Left ventricle myocardium inferior (tissue), 1 donor: Measurements from ENCODE around the gene GOLGB1. TPM values are rescaled to one million over a fixed set of nuclear protein-coding genes. Genes with fewer than 3 reads are reported as not detected.

ENCODE experiments used
- DNase-seq: peaks from one replicate; pipeline ENCODE4 v3.0.0-alpha.2; 2020
- H3K27ac ChIP-seq: fragments of 200-600 bp; replicated peaks from 2 replicates; pipeline ENCODE4 v1.8.0; 2021
- H3K27me3 ChIP-seq: fragments of 200-600 bp; 2 replicates; pipeline ENCODE4 v1.8.0; 2021; ENCODE audit warnings: low read depth
- H3K36me3 ChIP-seq: fragments of 200-600 bp; 2 replicates; pipeline ENCODE4 v1.8.0; 2021
- H3K4me1 ChIP-seq: fragments of 200-600 bp; 2 replicates; pipeline ENCODE4 v1.8.0; 2021
- H3K4me3 ChIP-seq: fragments of 200-600 bp; 2 replicates; pipeline ENCODE4 v1.8.0; 2021; ENCODE audit warnings: mild to moderate bottlenecking, moderate library complexity
- H3K9me3 ChIP-seq: fragments of 200-600 bp; replicated peaks from 2 replicates; pipeline ENCODE4 v1.8.0; 2021
- intact Hi-C: fragments of 100-400 bp; cut with micrococcal nuclease; formaldehyde crosslinking; loops from one replicate; pipeline ENCODE4 v1.11.0; 2022
- total RNA-seq: library from RNA; stranded (reverse); fragmentation: NEBNext Ultra II Directional; extraction: Animal tissue kit (Norgen Biotek cat#: 25700); gene quantifications from one replicate; pipeline ENCODE4 v1.2.1, GENCODE V29; 2021
- TF ChIP-seq, protein P1 (sequence below): fragments of 200-600 bp; IDR thresholded peaks from 2 replicates; pipeline ENCODE4 v1.8.0; 2021; ENCODE audit warnings: antibody characterized with exemption, mild to moderate bottlenecking, borderline replicate concordance
- donor health status: DM: no; HTN: yes; CAD: no; lungs with severe emphysema.

GOLGB1 gene
- total RNA-seq, 1 donor from 2014 or later: 56.1 TPM

GRCh38 chr3:121645054-121645453, 104.5 kb downstream of the GOLGB1 start:
- Histone ChIP-seq H3K36me3 (no peaks in the 10 kb centered on the region), H3K9me3 (peaks cover 9% of the 10 kb centered on the region), H3K4me1 (peaks cover 17% of the 10 kb centered on the region), H3K27me3 (no peaks in the 10 kb centered on the region), H3K4me3 (no peak overlapping the region), H3K27ac (no peak overlapping the region)
- intact Hi-C loops: no loop called here
- TF ChIP-seq, protein P1, sequence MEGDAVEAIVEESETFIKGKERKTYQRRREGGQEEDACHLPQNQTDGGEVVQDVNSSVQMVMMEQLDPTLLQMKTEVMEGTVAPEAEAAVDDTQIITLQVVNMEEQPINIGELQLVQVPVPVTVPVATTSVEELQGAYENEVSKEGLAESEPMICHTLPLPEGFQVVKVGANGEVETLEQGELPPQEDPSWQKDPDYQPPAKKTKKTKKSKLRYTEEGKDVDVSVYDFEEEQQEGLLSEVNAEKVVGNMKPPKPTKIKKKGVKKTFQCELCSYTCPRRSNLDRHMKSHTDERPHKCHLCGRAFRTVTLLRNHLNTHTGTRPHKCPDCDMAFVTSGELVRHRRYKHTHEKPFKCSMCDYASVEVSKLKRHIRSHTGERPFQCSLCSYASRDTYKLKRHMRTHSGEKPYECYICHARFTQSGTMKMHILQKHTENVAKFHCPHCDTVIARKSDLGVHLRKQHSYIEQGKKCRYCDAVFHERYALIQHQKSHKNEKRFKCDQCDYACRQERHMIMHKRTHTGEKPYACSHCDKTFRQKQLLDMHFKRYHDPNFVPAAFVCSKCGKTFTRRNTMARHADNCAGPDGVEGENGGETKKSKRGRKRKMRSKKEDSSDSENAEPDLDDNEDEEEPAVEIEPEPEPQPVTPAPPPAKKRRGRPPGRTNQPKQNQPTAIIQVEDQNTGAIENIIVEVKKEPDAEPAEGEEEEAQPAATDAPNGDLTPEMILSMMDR: no peak
- no peak for DNase-seq

DNA sequence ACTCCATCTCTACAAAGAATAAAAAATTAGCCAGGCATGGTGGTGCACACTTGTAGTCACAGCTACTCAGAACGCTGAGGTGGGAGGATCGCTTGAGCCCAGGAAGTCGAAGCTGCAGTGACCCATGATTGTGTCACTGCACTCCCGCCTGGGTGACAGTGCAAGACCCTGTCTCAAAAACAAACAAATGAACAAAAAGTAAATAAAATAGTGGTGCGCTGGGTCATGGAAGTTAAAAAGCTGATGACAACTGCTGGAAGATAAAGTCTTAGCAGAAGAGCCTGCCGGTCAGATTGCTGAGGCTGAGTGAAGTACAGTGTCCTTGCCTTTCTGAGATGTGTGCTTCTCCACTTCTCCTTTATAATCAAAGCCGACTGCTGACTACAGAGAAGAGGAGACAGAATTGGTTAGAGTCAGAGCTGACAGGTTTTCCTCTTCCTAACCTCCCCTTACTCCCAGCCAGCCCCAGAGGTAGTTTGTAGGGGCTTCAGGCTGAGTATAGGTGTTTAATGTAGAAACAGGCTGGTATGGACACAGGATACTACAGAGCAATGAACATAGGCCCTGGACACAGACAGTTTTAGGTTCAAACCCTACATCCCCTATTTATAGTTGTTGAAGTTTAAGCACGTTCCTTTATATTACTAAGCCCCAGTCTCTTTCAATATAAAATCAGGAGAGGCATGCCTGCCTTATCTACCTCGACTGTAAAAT, 106.8 kb downstream of the GOLGB1 start:
- Histone ChIP-seq H3K4me1 (peaks cover 3% of the 10 kb centered on the region), H3K4me3 (no peak overlapping the region), H3K9me3 (no peaks in the 10 kb centered on the region), H3K36me3 (no peaks in the 10 kb centered on the region), H3K27ac (no peak overlapping the region), H3K27me3 (no peaks in the 10 kb centered on the region)
- intact Hi-C loops: no loop called here
- TF ChIP-seq, protein P1: no peak
- no peak for DNase-seq

- no peaks in the 10 kb centered on the region for H3K4me1 ChIP-seq
- H3K9me3 ChIP-seq: no peaks in the 10 kb centered on the region
- no peak overlapping the region for H3K4me3 ChIP-seq
- intact Hi-C loops: no loop called here
- no peaks in the 10 kb centered on the region for H3K36me3 ChIP-seq
- no peak overlapping the region for H3K27ac ChIP-seq
- no peaks in the 10 kb centered on the region for H3K27me3 ChIP-seq
- TF ChIP-seq, protein P1: no peak
- DNase-seq: no peak
Observed at GRCh38 chr3:121641127-121641526, 108.4 kb downstream of the GOLGB1 start.

DNA sequence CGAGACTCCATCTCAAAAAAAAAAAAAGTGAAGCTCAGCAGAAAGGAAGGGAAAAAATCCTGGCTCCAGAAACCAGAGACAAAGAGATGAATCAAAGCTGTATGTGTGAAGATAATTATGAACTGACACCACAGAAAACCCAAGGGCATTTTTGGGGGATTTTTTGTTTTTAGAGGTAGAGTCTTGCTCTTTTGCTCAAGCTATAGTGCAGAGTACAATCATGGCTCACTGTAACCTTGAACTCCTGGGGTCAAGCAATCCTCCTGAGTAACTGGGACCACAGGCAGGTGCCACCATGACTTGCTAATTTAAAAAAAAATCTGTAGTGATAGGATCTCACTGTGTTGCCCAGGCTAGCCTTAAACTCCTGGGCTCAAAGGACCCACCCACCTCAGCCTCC, 111.6 kb downstream of the GOLGB1 start:
- intact Hi-C loops: no loop called here
- H3K36me3 ChIP-seq: no peaks in the 10 kb centered on the region
- H3K27ac ChIP-seq: no peak overlapping the region
- TF ChIP-seq, protein P1: no peak
- H3K9me3 ChIP-seq: no peaks in the 10 kb centered on the region
- H3K4me1 ChIP-seq: no peaks in the 10 kb centered on the region
- no peak overlapping the region for H3K4me3 ChIP-seq
- DNase-seq: no peak
- no peaks in the 10 kb centered on the region for H3K27me3 ChIP-seq

DNA sequence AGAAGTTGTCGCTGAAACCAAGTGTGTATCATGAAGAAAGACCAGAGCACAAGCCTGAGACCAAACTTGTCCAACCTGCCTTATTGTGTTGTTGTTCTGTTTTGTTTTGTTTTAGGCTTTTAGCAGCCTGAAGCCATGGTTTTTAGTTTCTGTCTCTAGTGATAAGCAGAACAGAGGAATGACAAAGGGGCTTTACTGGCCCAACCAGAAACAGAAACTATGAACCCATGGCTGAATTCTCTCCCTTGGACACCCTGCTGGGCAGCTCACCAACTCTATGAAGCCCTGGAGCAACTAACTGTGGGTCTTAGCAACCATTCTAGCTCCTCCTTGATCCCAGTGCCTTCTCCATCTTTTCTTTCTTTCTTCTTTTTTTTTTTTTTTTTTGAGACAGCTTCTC, 119.2 kb downstream of the GOLGB1 start:
- Histone ChIP-seq H3K27ac (peak overlapping the region; percentile 80), H3K4me1 (peaks cover 45% of the 10 kb centered on the region), H3K27me3 (no peaks in the 10 kb centered on the region), H3K36me3 (peaks cover 14% of the 10 kb centered on the region), H3K4me3 (no peak overlapping the region), H3K9me3 (no peaks in the 10 kb centered on the region)
- TF ChIP-seq, protein P1: no peak
- DNase-seq: no peak
- intact Hi-C loops: no loop called here
